GM12891 (cell line): Measurements from ENCODE around the gene PIK3R5.

ENCODE experiments used
- PAX5 ChIP-seq: IDR thresholded peaks from 2 replicates; pipeline ENCODE4 v1.6.1; 2011; ENCODE audit warnings: low read length, moderate library complexity, mild to moderate bottlenecking; ENCODE audit not compliant: insufficient read depth, severe bottlenecking
- POLR2A ChIP-seq: IDR thresholded peaks from 2 replicates; pipeline ENCODE4 v1.6.1; 2011; ENCODE audit warnings: low read depth, low read length, control low read depth
- POLR2AphosphoS5 ChIP-seq: IDR thresholded peaks from 2 replicates; pipeline ENCODE4 v1.6.1; 2011; ENCODE audit warnings: low read depth, low read length, control low read depth
- SPI1 ChIP-seq: IDR thresholded peaks from 2 replicates; pipeline ENCODE4 v1.6.1; 2011; ENCODE audit warnings: low read depth, low read length, control low read depth
- TAF1 ChIP-seq: IDR thresholded peaks from 2 replicates; pipeline ENCODE4 v1.6.1; 2011; ENCODE audit warnings: low read depth, low read length, control low read depth

- TF ChIP-seq POLR2A = no peak
- TF ChIP-seq POLR2AphosphoS5 = no peak
- no peak for TF ChIP-seq TAF1
- no peak for TF ChIP-seq SPI1
- no peak for TF ChIP-seq PAX5
Measured at GRCh38 chr17:9004961-9005285, 39.4 kb upstream of the PIK3R5 start.
